Activated CD8-positive, alpha-beta T cell treated with anti-CD3 and anti-CD28 coated beads for 36 hours (primary cell): Measurements from ENCODE around the gene KLF18. TPM values are rescaled to one million over a fixed set of nuclear protein-coding genes. Genes with fewer than 3 reads are reported as not detected.

ENCODE experiments used
- ATAC-seq: fragments of 200-7000 bp; cut with Tn5 transposase; one replicate; pipeline ENCODE4 v1.10.0; 2021; ENCODE audit warnings: mild to moderate bottlenecking, moderate library complexity
- CTCF ChIA-PET: fragments of 350-600 bp; sonication (Branson Sonifier 250); formaldehyde crosslinking; loops from one replicate; lab custom pipeline; 2021; ENCODE audit warnings: antibody characterized with exemption; lab: Charles Lee
- POLR2A ChIA-PET: fragments of 350-600 bp; sonication (Branson Sonifier 250); formaldehyde crosslinking; loops from one replicate; lab custom pipeline; 2021; ENCODE audit warnings: antibody characterized with exemption; lab: Charles Lee
- DNase-seq: peaks from one replicate; pipeline ENCODE4 v3.0.0-alpha.2; 2020
- H3K27ac Mint-ChIP-seq: one replicate; pipeline ENCODE4 v1.8.0; 2021; ENCODE audit warnings: mild to moderate bottlenecking, mixed read lengths
- H3K27me3 Mint-ChIP-seq: one replicate; pipeline ENCODE4 v1.8.0; 2021; ENCODE audit warnings: mixed read lengths
- H3K36me3 Mint-ChIP-seq: one replicate; pipeline ENCODE4 v1.8.0; 2021; ENCODE audit warnings: low read depth, mixed read lengths
- H3K4me1 Mint-ChIP-seq: one replicate; pipeline ENCODE4 v1.8.0; 2021; ENCODE audit warnings: low read depth, mixed read lengths
- H3K4me3 Mint-ChIP-seq: one replicate; pipeline ENCODE4 v1.8.0; 2021; ENCODE audit warnings: mild to moderate bottlenecking, moderate library complexity, mixed read lengths
- H3K9me3 Mint-ChIP-seq: one replicate; pipeline ENCODE4 v1.8.0; 2021; ENCODE audit warnings: mixed read lengths
- intact Hi-C: fragments of 100-400 bp; cut with micrococcal nuclease; formaldehyde crosslinking; loops from one replicate; pipeline ENCODE4 v1.10.0; 2022
- total RNA-seq, 2 experiments: library from RNA; stranded (reverse); gene quantifications; one replicate each; pipeline ENCODE4 v1.2.3, GENCODE V29; 2021
- TF ChIP-seq, protein P1 (sequence below): fragments of 200-600 bp; IDR thresholded peaks from one replicate; pipeline ENCODE4 v1.8.0; 2022; ENCODE audit warnings: antibody characterized with exemption, mild to moderate bottlenecking

The KLF18 gene
- total RNA-seq, 2 experiments from 2014 or later = not detected

DNA sequence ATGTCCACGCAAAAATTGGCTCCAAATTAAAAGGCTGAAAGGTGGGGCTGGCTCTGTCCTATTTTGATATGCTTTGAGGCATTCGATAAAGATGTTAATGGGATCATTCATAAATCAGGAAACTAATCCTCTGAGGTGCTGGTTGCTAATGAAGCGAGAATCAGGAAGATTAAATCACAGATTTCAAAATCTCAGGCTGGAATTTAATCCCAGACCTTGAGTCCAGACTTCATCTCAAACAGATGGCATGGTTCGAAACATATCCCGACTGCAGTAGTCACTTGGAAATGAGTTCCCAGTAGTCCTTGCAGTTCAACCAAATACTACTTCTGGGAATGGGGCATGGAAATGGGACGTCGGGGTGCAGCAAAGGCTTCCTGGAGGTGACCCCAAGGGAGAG lies 27.3 kb downstream of the KLF18 start:
- intact Hi-C loops = no loop called here
- H3K36me3 Mint-ChIP-seq = no peaks in the 10 kb centered on the region
- no peak overlapping the region for H3K27ac Mint-ChIP-seq
- H3K4me3 Mint-ChIP-seq = no peak overlapping the region
- TF ChIP-seq, protein P1, sequence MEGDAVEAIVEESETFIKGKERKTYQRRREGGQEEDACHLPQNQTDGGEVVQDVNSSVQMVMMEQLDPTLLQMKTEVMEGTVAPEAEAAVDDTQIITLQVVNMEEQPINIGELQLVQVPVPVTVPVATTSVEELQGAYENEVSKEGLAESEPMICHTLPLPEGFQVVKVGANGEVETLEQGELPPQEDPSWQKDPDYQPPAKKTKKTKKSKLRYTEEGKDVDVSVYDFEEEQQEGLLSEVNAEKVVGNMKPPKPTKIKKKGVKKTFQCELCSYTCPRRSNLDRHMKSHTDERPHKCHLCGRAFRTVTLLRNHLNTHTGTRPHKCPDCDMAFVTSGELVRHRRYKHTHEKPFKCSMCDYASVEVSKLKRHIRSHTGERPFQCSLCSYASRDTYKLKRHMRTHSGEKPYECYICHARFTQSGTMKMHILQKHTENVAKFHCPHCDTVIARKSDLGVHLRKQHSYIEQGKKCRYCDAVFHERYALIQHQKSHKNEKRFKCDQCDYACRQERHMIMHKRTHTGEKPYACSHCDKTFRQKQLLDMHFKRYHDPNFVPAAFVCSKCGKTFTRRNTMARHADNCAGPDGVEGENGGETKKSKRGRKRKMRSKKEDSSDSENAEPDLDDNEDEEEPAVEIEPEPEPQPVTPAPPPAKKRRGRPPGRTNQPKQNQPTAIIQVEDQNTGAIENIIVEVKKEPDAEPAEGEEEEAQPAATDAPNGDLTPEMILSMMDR = no peak
- no peaks in the 10 kb centered on the region for H3K9me3 Mint-ChIP-seq
- no peak for ATAC-seq
- no peaks in the 10 kb centered on the region for H3K27me3 Mint-ChIP-seq
- no peak for DNase-seq
- ChIA-PET CTCF (no interaction called here), POLR2A (no interaction called here)
- no peaks in the 10 kb centered on the region for H3K4me1 Mint-ChIP-seq

DNA sequence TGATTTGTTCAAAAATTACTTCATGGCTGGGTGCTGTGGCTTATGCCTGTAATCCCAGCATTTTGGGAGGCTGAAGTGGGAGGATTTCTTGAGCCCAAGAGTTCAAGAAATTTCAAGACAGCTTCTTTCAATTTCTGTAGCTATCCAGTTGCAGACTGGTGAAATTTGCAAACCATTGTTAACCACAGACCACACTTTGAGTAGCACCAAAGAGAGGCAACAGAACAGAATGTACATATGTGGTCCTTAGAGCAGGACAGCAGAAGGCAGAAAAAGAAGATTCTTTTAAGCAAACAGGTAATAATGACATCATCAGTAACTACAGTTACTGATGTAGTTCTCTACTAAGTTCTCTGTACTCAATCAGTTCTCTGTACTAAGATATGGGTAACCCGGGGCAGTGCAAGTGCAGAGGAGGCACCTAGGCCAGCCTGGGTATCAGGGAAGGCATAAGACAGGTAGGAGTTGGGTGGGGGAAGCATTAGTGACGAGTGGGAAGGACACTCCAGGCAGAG lies 28.3 kb downstream of the KLF18 start:
- Mint-ChIP-seq H3K9me3 (no peaks in the 10 kb centered on the region), H3K27ac (no peak overlapping the region), H3K27me3 (peaks cover under 1% of the 10 kb centered on the region), H3K36me3 (no peaks in the 10 kb centered on the region), H3K4me1 (no peaks in the 10 kb centered on the region), H3K4me3 (no peak overlapping the region)
- POLR2A ChIA-PET = no interaction called here
- ATAC-seq (no peak), DNase-seq (no peak)
- intact Hi-C loops = no loop called here
- TF ChIP-seq, protein P1 = no peak
- CTCF ChIA-PET = no interaction called here

DNA sequence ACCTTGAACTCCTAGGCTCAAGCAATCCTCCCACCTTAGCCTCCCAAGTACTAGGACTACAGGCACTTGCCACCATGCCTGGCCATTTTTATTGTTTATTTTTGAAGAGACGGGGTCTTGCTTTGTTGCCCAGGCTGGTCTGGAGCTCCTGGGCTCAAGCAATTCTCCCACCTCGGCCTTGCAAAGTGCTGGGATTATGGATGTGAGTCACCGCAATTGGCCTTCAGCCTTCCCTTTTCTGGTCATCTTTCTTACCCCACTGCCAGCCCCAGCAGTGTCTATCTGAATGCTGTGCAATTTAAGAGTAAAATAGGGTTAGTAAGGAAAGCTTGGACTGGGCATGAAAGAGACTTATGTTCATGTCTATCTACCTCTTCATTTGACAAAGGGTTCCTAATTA lies 28.9 kb downstream of the KLF18 start:
- Mint-ChIP-seq H3K36me3 (no peaks in the 10 kb centered on the region), H3K9me3 (no peaks in the 10 kb centered on the region), H3K4me3 (no peak overlapping the region), H3K4me1 (no peaks in the 10 kb centered on the region), H3K27me3 (peaks cover 5% of the 10 kb centered on the region), H3K27ac (no peak overlapping the region)
- no peak for DNase-seq
- CTCF ChIA-PET = no interaction called here
- POLR2A ChIA-PET = interaction anchor here (0.6 kb wide), 1 partner anchor 1058 kb away, joined by 3 read pairs; no protein-coding TSS in a partner anchor
- TF ChIP-seq, protein P1 = no peak
- intact Hi-C loops = no loop called here
- no peak for ATAC-seq

DNA sequence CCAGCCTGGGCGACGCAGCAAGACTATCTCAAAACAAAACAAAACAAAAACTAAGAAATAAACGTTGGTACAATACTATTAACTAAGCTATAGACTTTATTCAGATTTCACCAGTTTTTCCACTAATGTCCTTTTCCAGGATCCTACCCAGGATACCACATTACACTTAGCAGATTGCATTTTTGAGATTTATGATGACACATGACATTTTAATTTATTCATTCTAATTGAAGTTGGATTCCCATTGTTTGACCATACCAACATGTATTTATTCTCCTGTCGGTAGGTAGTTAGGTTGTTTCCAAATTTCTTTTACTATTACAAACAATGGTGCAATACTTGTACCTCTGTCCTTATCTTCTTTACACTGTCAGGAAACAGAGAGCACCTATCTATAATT lies 29.6 kb downstream of the KLF18 start:
- intact Hi-C loops = no loop called here
- H3K9me3 Mint-ChIP-seq = no peaks in the 10 kb centered on the region
- ATAC-seq (no peak), DNase-seq (no peak)
- H3K4me1 Mint-ChIP-seq = no peaks in the 10 kb centered on the region
- POLR2A ChIA-PET = no interaction called here
- CTCF ChIA-PET = no interaction called here
- no peak overlapping the region for H3K27ac Mint-ChIP-seq
- no peak overlapping the region for H3K4me3 Mint-ChIP-seq
- H3K27me3 Mint-ChIP-seq = peaks cover 6% of the 10 kb centered on the region
- H3K36me3 Mint-ChIP-seq = no peaks in the 10 kb centered on the region
- TF ChIP-seq, protein P1 = no peak

DNA sequence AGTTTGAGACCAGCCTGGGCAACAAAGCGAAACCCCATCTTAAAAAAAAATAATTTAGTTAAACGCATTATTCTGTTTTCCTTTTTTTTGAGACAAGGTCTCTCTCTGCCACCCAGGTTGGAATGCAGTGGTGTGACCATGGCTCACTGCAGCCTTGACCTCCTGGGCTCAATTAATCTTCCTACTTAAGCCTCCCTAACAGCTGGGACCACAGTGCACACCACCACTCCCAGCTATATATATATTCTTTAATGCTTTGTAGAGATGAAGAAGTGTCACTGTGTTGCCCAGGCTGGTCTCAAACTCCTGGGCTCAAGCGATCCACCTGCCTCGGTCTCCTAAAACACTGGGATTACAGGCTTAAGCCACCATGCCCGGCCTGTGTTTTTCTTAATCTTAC lies 30.5 kb downstream of the KLF18 start:
- CTCF ChIA-PET = no interaction called here

More for the DNA sequence above, 30.5 kb downstream of the KLF18 start:
- H3K36me3 Mint-ChIP-seq = no peaks in the 10 kb centered on the region
- no peaks in the 10 kb centered on the region for H3K4me1 Mint-ChIP-seq
- ATAC-seq (no peak), DNase-seq (no peak)
- H3K4me3 Mint-ChIP-seq = no peak overlapping the region
- peaks cover 12% of the 10 kb centered on the region for H3K27me3 Mint-ChIP-seq
- POLR2A ChIA-PET = no interaction called here
- intact Hi-C loops = no loop called here
- no peaks in the 10 kb centered on the region for H3K9me3 Mint-ChIP-seq
- H3K27ac Mint-ChIP-seq = no peak overlapping the region
- TF ChIP-seq, protein P1 = no peak
